HG03378 (cell line): Measurements from ENCODE around the gene MERTK.
"Not testable (repeated sequence)": the region's sequence is repeated elsewhere in the genome, so short reads cannot be mapped to it uniquely, and the experiment has no call there.

Experiments
- ATAC-seq: cut with Tn5 transposase; IDR thresholded peaks from one replicate; pipeline ENCODE4 v1.9.1; 2021; ENCODE audit warnings: mild to moderate bottlenecking, moderate library complexity; ENCODE audit not compliant: unreplicated experiment

The MERTK gene

GRCh38 chr2:112034924-112035323, 136.5 kb downstream of the MERTK start:
- no peak for ATAC-seq

GRCh38 chr2:112035786-112036185, 137.4 kb downstream of the MERTK start:
- ATAC-seq, result no peak

- not testable (repeated sequence) for ATAC-seq
Measured at GRCh38 chr2:112039556-112039955, 141.1 kb downstream of the MERTK start.

GRCh38 chr2:112040066-112040465, 141.7 kb downstream of the MERTK start:
- ATAC-seq, result not testable (repeated sequence)

- ATAC-seq, result not testable (repeated sequence)
Measured at GRCh38 chr2:112041460-112041859, 143.1 kb downstream of the MERTK start.

- no peak for ATAC-seq
Measured at GRCh38 chr2:112045446-112046014, 147.1 kb downstream of the MERTK start.

GRCh38 chr2:112046231-112046630, 147.8 kb downstream of the MERTK start:
- ATAC-seq, result no peak

GRCh38 chr2:112047537-112048235, 149.3 kb downstream of the MERTK start:
- ATAC-seq, result no peak

- no peak for ATAC-seq
Measured at GRCh38 chr2:112048236-112048592, 149.8 kb downstream of the MERTK start.

- no peak for ATAC-seq
Measured at GRCh38 chr2:112048887-112049286, 150.5 kb downstream of the MERTK start.

GRCh38 chr2:112050316-112050715, 151.9 kb downstream of the MERTK start:
- no peak for ATAC-seq

- ATAC-seq, result peak; percentile 62
Measured at GRCh38 chr2:112053917-112054846, 155.8 kb downstream of the MERTK start.

- peak; percentile 48 for ATAC-seq
Measured at GRCh38 chr2:112054847-112055729, 156.7 kb downstream of the MERTK start, which contains the start of gene TMEM87B. Gene TMEM87B, plus strand, starts transcription at chr2:112055269. Its CDS starts 323 bp downstream, at chr2:112055592.

- ATAC-seq, result peak; percentile 10
Measured at GRCh38 chr2:112055730-112056625, 157.6 kb downstream of the MERTK start.

GRCh38 chr2:112056626-112056987, 158.2 kb downstream of the MERTK start:
- no peak for ATAC-seq

GRCh38 chr2:112059671-112060070, 161.3 kb downstream of the MERTK start:
- no peak for ATAC-seq

- no peak for ATAC-seq
Measured at GRCh38 chr2:112061299-112061698, 162.9 kb downstream of the MERTK start.

- ATAC-seq, result no peak
Measured at GRCh38 chr2:112061840-112062239, 163.4 kb downstream of the MERTK start.

- ATAC-seq, result no peak
Measured at GRCh38 chr2:112062894-112063293, 164.5 kb downstream of the MERTK start.

- ATAC-seq, result no peak
Measured at GRCh38 chr2:112065486-112065885, 167.1 kb downstream of the MERTK start.
